Measurements from ENCODE around the gene UBE2F. TPM values are rescaled to one million over a fixed set of nuclear protein-coding genes. Genes with fewer than 3 reads are reported as not detected.

Gene UBE2F
- total and polyA plus RNA-seq, 2 of the 13 experiments (the other 11 are each of a cell fraction or from before 2014, with no cell fraction given) = 35.4 to 73.1 TPM

DNA sequence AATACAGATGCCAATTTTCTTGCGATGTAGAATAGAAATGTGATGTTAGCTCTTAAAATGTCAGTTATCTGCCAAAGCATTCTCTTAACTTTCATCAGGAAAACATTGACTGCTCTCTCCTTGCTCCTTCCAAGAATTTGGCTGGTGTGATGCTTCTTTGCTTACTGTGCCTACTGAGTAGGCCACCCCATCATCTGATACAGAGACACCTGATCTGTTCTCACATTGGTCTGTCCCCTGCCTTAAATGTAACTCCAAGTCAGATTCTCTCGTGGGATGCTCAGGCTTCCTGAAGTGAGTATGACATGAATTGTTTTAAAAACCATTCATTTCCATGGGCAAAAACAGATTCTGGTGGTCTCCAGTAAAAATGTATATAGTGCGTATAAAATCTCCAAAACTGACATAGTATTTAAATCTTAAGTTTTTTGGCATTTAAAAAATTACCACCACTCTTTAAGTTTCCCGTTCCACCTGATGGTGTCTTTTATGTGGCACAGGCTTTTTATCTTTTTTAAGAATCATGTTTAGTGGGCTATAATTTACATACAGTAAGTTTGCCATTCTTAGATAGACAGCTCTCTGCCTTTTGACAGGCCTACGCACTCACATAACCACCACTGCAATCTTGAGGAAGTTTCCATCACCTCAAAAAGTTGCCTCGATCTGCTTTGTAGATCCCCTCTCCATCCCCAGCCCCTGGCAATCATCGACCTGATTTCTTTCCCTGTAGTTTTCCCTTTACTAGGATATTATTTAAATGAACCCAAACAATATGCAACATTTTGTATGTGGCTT is 36.6 kb downstream of the UBE2F start:
- in situ Hi-C loops (cut with HindIII; ENCODE audit: extremely low pct_ligation_motif_present, low pct_unique_long_range_greater_than_20kb) = no loop called here
- Histone ChIP-seq H4K20me1 (ENCODE audit: insufficient read depth, low read length) (no peaks in the 10 kb centered on the region), H3K9ac (ENCODE audit: insufficient read depth, low read depth, low read length) (no peak overlapping the region), H3K4me3 (replicated peaks in 1 of 3; ENCODE audit: insufficient read depth in 1 of 3, low read depth in 2 of 3, low read length in 3 of 3) (no peak overlapping the region), H3K79me2 (ENCODE audit: insufficient read depth, low read length) (no peaks in the 10 kb centered on the region), H3K4me2 (ENCODE audit: low read depth, low read length) (no peak overlapping the region), H2AFZ (ENCODE audit: low read length) (no peak overlapping the region), H3K27me3 (ENCODE audit: control insufficient read depth in 1 of 2, insufficient read depth in 2 of 2, low read length in 2 of 2) (no peaks in the 10 kb centered on the region), H3K27ac (ENCODE audit: extremely low read length, insufficient read depth, low read length) (no peak overlapping the region), H3K4me1 (ENCODE audit: insufficient read depth, low read length) (peaks cover 8% of the 10 kb centered on the region), H3K36me3 (replicated peaks in 1 of 2; ENCODE audit: control insufficient read depth in 1 of 2, insufficient read depth in 2 of 2, low read length in 2 of 2) (peaks cover 6 to 16% of the 10 kb centered on the region in 2 experiments; a peak in 3 of 5 replicates), H3K9me3 (ENCODE audit: low read length) (no peaks in the 10 kb centered on the region)
- FAIRE-seq = no peak
- WGBS (ENCODE audit: low lambda C conversion rate) = 84% methylated on average over 7 of the region's 7 CpGs
- TF ChIP-seq ZNF75D (CRISPR knock-in tag; IDR thresholded peaks at IDR 0.05; ENCODE audit: borderline replicate concordance) (no peak), ZSCAN30 (CRISPR knock-in tag; IDR thresholded peaks at IDR 0.05) (no peak), ZKSCAN1 (IDR thresholded peaks at IDR 0.05; ENCODE audit: low read length) (no peak), SMARCE1 (IDR thresholded peaks at IDR 0.05; ENCODE audit: borderline replicate concordance) (no peak), ZSCAN22 (CRISPR knock-in tag; IDR thresholded peaks at IDR 0.05) (no peak), ZNF292 (CRISPR knock-in tag; IDR thresholded peaks at IDR 0.05; ENCODE audit: borderline replicate concordance, low read depth) (no peak), MXD1 (CRISPR knock-in tag; IDR thresholded peaks at IDR 0.05) (no peak)
- no TSS peak for BruUV-seq (replicated peaks)
- CTCF ChIA-PET (ENCODE audit: low intra/inter-chr PET ratio, low total read pairs) = no interaction called here
- DNase-seq (ENCODE audit: low spot score) = no peak
- intact Hi-C loops (cut with micrococcal nuclease; ENCODE audit: unreplicated experiment) = no loop called here
- POLR2A ChIA-PET = no interaction called here
- no peak for ATAC-seq
